Neutrophil (primary cell): ENCODE measurements around the gene ASCL5.

ENCODE experiments used
- H3K27ac ChIP-seq: fragments of 200-600 bp; sonication (generic); 2 replicates; pipeline ENCODE4 v1.5.1; 2016; ENCODE audit warnings: mild to moderate bottlenecking, moderate library complexity
- H3K27me3 ChIP-seq: fragments of 200-600 bp; sonication (generic); 2 replicates; pipeline ENCODE4 v1.6.0; 2016; ENCODE audit warnings: mild to moderate bottlenecking
- H3K36me3 ChIP-seq: fragments of 200-600 bp; sonication (generic); 2 replicates; pipeline ENCODE4 v1.5.1; 2017
- H3K4me1 ChIP-seq, 2 experiments: fragments of 200-600 bp in 1 of 2; sonication (generic) in 1 of 2; 1 replicate in 1 of 2; 2 replicates in 1 of 2; pipeline versions ENCODE4 v1.5.1 to v1.6.1; 2013 to 2016; ENCODE audit warnings: low read depth in 1 of 2, low read length in 1 of 2, mild to moderate bottlenecking in 1 of 2, moderate library complexity in 1 of 2; ENCODE audit not compliant: control insufficient read depth in 1 of 2, insufficient read depth in 1 of 2
- H3K4me3 ChIP-seq, 2 experiments: fragments of 200-600 bp in 1 of 2; sonication (generic) in 1 of 2; 1 replicate in 1 of 2; 2 replicates in 1 of 2; pipeline ENCODE4 v1.5.1; 2013 to 2016; ENCODE audit warnings: low read depth in 1 of 2, low read length in 1 of 2, mild to moderate bottlenecking in 1 of 2, moderate library complexity in 1 of 2
- H3K9me3 ChIP-seq: fragments of 200-600 bp; sonication (generic); 2 replicates; pipeline ENCODE4 v1.5.1; 2016
- CTCF ChIP-seq: fragments of 200-600 bp; sonication (generic); IDR thresholded peaks from 2 replicates; pipeline ENCODE4 v1.5.1; 2016; ENCODE audit warnings: antibody characterized with exemption

ASCL5 gene

GRCh38 chr1:201113451-201114244, 13.3 kb downstream of the ASCL5 start:
- Histone ChIP-seq H3K36me3 (no peaks in the 10 kb centered on the region), H3K4me3 (peak overlapping the region; percentile 35 to 58), H3K27me3 (peaks cover 72% of the 10 kb centered on the region), H3K9me3 (no peaks in the 10 kb centered on the region), H3K4me1 (peaks cover 8 to 12% of the 10 kb centered on the region in 2 experiments), H3K27ac (no peak overlapping the region)
- TF ChIP-seq CTCF = no peak

- H3K27ac ChIP-seq = no peak overlapping the region
- no peaks in the 10 kb centered on the region for H3K9me3 ChIP-seq
- H3K4me1 ChIP-seq = peaks cover 8 to 12% of the 10 kb centered on the region in 2 experiments
- no peaks in the 10 kb centered on the region for H3K36me3 ChIP-seq
- H3K27me3 ChIP-seq = peaks cover 64% of the 10 kb centered on the region
- TF ChIP-seq CTCF = no peak
- no peak overlapping the region for H3K4me3 ChIP-seq
Observed at GRCh38 chr1:201112926-201113325, 14.1 kb downstream of the ASCL5 start.

GRCh38 chr1:201112173-201112731, 14.7 kb downstream of the ASCL5 start, which contains the start of gene CACNA1S:
Gene CACNA1S (minus strand): TSS chr1:201112426. CDS start chr1:201112339, 87 bp downstream.
- peaks cover 58% of the 10 kb centered on the region for H3K27me3 ChIP-seq
- TF ChIP-seq CTCF = no peak

DNA sequence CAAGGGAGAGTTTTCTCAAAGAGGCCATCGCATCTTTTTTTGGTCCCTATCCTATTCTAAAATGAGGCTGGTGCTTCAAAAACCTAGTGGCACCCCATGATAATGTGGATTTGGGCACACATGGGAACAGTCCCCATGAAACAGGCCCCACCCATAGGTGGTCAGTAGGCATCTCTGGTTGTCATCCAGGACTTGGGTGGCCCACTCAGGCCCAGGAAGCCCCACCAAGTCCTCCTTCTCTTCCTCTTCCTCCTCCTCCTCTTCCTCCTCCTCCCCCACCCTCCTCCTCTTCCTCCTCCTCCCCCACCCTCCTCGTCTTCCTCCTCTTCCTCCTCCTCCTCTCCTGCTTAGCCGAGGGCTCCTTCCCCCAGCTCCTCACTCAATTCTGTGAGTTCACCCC, 15.3 kb downstream of the ASCL5 start:
- no peak for TF ChIP-seq CTCF

More at GRCh38 chr1:201112173-201112731, 14.7 kb downstream of the ASCL5 start, which contains the start of gene CACNA1S:
- Histone ChIP-seq H3K9me3 (no peaks in the 10 kb centered on the region), H3K4me1 (peaks cover 8 to 12% of the 10 kb centered on the region in 2 experiments), H3K4me3 (no peak within 1 kb of the TSS), H3K27ac (no peak within 1 kb of the TSS), H3K36me3 (no peaks in the 10 kb centered on the region)

GRCh38 chr1:201111156-201111555, 15.8 kb downstream of the ASCL5 start:
- Histone ChIP-seq H3K36me3 (no peaks in the 10 kb centered on the region), H3K4me1 (peaks cover 8 to 12% of the 10 kb centered on the region in 2 experiments), H3K9me3 (no peaks in the 10 kb centered on the region), H3K27me3 (peaks cover 47% of the 10 kb centered on the region), H3K27ac (no peak overlapping the region), H3K4me3 (no peak overlapping the region)
- TF ChIP-seq CTCF = no peak

More for the DNA sequence above, 15.3 kb downstream of the ASCL5 start:
- peaks cover 8 to 12% of the 10 kb centered on the region in 2 experiments for H3K4me1 ChIP-seq
- H3K4me3 ChIP-seq = no peak overlapping the region
- H3K36me3 ChIP-seq = no peaks in the 10 kb centered on the region
- H3K27me3 ChIP-seq = peaks cover 52% of the 10 kb centered on the region
- no peaks in the 10 kb centered on the region for H3K9me3 ChIP-seq
- H3K27ac ChIP-seq = no peak overlapping the region
